Measurements from ENCODE around the gene ODAD4. TPM values are rescaled to one million over a fixed set of nuclear protein-coding genes. Genes with fewer than 3 reads are reported as not detected.

Gene ODAD4
- total RNA-seq, 1 experiment from 2014 or later: 0.98 TPM

DNA sequence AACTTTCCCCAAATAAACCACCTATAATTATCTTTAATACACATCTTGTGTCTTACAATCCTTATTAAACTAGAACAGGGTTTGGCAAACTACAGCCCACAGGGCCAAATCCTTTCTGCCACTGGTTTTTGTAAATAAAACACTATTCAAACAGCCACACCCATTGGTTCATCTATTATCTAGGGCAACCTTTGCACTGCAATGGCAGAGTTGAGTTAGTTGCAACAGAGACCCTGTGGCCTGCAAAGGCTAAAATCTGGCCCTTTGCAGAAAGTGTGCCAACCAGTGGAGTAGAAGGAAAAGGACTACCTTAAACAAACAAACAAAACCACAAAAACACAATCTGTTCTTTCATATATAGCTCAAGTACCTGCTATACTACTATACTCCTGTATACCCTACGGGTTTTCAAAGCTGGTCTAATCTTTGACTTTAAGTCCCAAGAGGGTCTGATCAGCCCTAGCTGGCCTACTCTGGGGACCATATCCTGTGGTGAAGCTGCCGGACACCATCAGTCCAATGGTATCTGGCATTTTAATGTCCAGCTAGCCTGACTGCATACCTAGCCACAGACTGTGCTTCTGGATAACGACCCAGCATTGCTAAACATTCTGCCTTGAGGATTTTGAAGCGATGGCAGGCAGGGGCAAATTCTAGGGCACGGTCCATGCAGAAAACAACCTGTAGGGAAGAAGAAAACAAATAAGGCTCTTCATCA lies 59.4 kb downstream of the ODAD4 start:
- RAD21 ChIA-PET (ENCODE audit: low non-redundant PET in 1 of 2, low total read pairs in 2 of 2, uncharacterized antibody in 2 of 2, unreplicated experiment in 2 of 2): no interaction called here
- no peak overlapping the region for H3K27ac ChIP-seq (ENCODE audit: low read depth, low read length)

More for the DNA sequence above, 59.4 kb downstream of the ODAD4 start:
- no peak for DNase-seq (ENCODE audit: low read depth, low spot score)
- intact Hi-C loops (cut with micrococcal nuclease): no loop called here
- TF ChIP-seq, protein P1, sequence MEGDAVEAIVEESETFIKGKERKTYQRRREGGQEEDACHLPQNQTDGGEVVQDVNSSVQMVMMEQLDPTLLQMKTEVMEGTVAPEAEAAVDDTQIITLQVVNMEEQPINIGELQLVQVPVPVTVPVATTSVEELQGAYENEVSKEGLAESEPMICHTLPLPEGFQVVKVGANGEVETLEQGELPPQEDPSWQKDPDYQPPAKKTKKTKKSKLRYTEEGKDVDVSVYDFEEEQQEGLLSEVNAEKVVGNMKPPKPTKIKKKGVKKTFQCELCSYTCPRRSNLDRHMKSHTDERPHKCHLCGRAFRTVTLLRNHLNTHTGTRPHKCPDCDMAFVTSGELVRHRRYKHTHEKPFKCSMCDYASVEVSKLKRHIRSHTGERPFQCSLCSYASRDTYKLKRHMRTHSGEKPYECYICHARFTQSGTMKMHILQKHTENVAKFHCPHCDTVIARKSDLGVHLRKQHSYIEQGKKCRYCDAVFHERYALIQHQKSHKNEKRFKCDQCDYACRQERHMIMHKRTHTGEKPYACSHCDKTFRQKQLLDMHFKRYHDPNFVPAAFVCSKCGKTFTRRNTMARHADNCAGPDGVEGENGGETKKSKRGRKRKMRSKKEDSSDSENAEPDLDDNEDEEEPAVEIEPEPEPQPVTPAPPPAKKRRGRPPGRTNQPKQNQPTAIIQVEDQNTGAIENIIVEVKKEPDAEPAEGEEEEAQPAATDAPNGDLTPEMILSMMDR (IDR thresholded peaks at IDR 0.05 in 2 of 3, conservative IDR thresholded peaks at IDR 0.05 in 1 of 3; ENCODE audit: borderline replicate concordance in 1 of 3, insufficient read depth in 1 of 3, low read depth in 2 of 3, low read length in 2 of 3): no peak
- TF ChIP-seq ZNF274 (IDR thresholded peaks at IDR 0.05; ENCODE audit: low read depth, low read length) (no peak), CEBPB (IDR thresholded peaks at IDR 0.05; ENCODE audit: low read depth) (no peak), CBX3 (IDR thresholded peaks at IDR 0.05; ENCODE audit: low read depth) (no peak), POLR2A (IDR thresholded peaks at IDR 0.05; ENCODE audit: borderline replicate concordance, extremely low read depth, insufficient read depth, insufficient read length) (no peak), RAD21 (IDR thresholded peaks at IDR 0.05; ENCODE audit: low read depth) (no peak), JUND (IDR thresholded peaks at IDR 0.05) (no peak), EZH2 (IDR thresholded peaks at IDR 0.05) (no peak), ZFX (IDR thresholded peaks at IDR 0.05) (no peak), ELF1 (IDR thresholded peaks at IDR 0.05; ENCODE audit: borderline replicate concordance, low read depth) (no peak), TCF7L2 (IDR thresholded peaks at IDR 0.05; ENCODE audit: borderline replicate concordance, extremely low read depth, insufficient read depth, insufficient read length) (no peak), SP1 (IDR thresholded peaks at IDR 0.05; ENCODE audit: low read depth) (no peak), FOSL1 (IDR thresholded peaks at IDR 0.05; ENCODE audit: low read depth) (no peak), SIN3A (IDR thresholded peaks at IDR 0.05; ENCODE audit: low read depth) (no peak), YY1 (IDR thresholded peaks at IDR 0.05; ENCODE audit: extremely low read depth, insufficient replicate concordance, low read depth, low read length) (no peak)
- TF ChIP-seq, protein P2, sequence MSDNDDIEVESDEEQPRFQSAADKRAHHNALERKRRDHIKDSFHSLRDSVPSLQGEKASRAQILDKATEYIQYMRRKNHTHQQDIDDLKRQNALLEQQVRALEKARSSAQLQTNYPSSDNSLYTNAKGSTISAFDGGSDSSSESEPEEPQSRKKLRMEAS (IDR thresholded peaks at IDR 0.05): no peak
- TF ChIP-seq, protein P3, sequence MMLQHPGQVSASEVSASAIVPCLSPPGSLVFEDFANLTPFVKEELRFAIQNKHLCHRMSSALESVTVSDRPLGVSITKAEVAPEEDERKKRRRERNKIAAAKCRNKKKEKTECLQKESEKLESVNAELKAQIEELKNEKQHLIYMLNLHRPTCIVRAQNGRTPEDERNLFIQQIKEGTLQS (IDR thresholded peaks at IDR 0.05): no peak
- TF ChIP-seq, protein P4, sequence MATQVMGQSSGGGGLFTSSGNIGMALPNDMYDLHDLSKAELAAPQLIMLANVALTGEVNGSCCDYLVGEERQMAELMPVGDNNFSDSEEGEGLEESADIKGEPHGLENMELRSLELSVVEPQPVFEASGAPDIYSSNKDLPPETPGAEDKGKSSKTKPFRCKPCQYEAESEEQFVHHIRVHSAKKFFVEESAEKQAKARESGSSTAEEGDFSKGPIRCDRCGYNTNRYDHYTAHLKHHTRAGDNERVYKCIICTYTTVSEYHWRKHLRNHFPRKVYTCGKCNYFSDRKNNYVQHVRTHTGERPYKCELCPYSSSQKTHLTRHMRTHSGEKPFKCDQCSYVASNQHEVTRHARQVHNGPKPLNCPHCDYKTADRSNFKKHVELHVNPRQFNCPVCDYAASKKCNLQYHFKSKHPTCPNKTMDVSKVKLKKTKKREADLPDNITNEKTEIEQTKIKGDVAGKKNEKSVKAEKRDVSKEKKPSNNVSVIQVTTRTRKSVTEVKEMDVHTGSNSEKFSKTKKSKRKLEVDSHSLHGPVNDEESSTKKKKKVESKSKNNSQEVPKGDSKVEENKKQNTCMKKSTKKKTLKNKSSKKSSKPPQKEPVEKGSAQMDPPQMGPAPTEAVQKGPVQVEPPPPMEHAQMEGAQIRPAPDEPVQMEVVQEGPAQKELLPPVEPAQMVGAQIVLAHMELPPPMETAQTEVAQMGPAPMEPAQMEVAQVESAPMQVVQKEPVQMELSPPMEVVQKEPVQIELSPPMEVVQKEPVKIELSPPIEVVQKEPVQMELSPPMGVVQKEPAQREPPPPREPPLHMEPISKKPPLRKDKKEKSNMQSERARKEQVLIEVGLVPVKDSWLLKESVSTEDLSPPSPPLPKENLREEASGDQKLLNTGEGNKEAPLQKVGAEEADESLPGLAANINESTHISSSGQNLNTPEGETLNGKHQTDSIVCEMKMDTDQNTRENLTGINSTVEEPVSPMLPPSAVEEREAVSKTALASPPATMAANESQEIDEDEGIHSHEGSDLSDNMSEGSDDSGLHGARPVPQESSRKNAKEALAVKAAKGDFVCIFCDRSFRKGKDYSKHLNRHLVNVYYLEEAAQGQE (IDR thresholded peaks at IDR 0.05; ENCODE audit: low read depth): no peak
- TF ChIP-seq, protein P5, sequence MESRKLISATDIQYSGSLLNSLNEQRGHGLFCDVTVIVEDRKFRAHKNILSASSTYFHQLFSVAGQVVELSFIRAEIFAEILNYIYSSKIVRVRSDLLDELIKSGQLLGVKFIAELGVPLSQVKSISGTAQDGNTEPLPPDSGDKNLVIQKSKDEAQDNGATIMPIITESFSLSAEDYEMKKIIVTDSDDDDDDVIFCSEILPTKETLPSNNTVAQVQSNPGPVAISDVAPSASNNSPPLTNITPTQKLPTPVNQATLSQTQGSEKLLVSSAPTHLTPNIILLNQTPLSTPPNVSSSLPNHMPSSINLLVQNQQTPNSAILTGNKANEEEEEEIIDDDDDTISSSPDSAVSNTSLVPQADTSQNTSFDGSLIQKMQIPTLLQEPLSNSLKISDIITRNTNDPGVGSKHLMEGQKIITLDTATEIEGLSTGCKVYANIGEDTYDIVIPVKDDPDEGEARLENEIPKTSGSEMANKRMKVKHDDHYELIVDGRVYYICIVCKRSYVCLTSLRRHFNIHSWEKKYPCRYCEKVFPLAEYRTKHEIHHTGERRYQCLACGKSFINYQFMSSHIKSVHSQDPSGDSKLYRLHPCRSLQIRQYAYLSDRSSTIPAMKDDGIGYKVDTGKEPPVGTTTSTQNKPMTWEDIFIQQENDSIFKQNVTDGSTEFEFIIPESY (IDR thresholded peaks at IDR 0.05; ENCODE audit: extremely low read depth, insufficient replicate concordance, low read length): no peak
- Histone ChIP-seq H4K20me1 (ENCODE audit: insufficient read depth) (no peaks in the 10 kb centered on the region), H3K4me3 (replicated peaks in 1 of 2; ENCODE audit: low read depth in 1 of 2, low read length in 2 of 2) (no peak overlapping the region), H3K9me2 (ENCODE audit: insufficient read depth) (no peaks in the 10 kb centered on the region), H3K36me3 (ENCODE audit: control insufficient read depth in 1 of 2, insufficient read depth in 2 of 2, low read length in 2 of 2) (peaks cover 61 to 67% of the 10 kb centered on the region in 2 experiments; a peak in 3 of 4 replicates), H3K9ac (ENCODE audit: low read length) (no peak overlapping the region), H3K4me2 (ENCODE audit: low read length) (no peak overlapping the region), H3K9me3 (ENCODE audit: control insufficient read depth in 1 of 2, insufficient read depth in 1 of 2, low read depth in 1 of 2, low read length in 2 of 2) (no peaks in the 10 kb centered on the region), H3K4me1 (ENCODE audit: control insufficient read depth in 1 of 2, insufficient read depth in 2 of 2, low read length in 2 of 2) (no peaks in the 10 kb centered on the region), H2AFZ (ENCODE audit: low read depth, low read length, poor library complexity, severe bottlenecking) (no peak overlapping the region), H3K27me3 (ENCODE audit: insufficient read depth, low read length) (no peaks in the 10 kb centered on the region), H3K79me2 (ENCODE audit: insufficient read depth, low read length) (peaks cover 17% of the 10 kb centered on the region)
- POLR2A ChIA-PET: interaction anchor here (0.6 kb wide), 1 partner anchor 689 kb away, joined by 5 read pairs; no protein-coding TSS in a partner anchor
- CTCF ChIA-PET: no interaction called here
- BruUV-seq (replicated peaks): no TSS peak
- ATAC-seq: no peak
